Peyer's patch (tissue), 4 donors: ENCODE data around the gene THBS3.

ENCODE experiments used
- CTCF ChIP-seq, 6 experiments: fragments of 450-650 bp in 4 of 6; fragments of 200-600 bp in 2 of 6; sonication (generic) in 1 of 6; IDR thresholded peaks; one replicate each; pipeline ENCODE4 v1.5.1; 2017 to 2019; ENCODE audit warnings: antibody characterized with exemption in 6 of 6, mild to moderate bottlenecking in 3 of 6, moderate library complexity in 1 of 6
- POLR2A ChIP-seq, 2 donors: fragments of 450-650 bp; IDR thresholded peaks; one replicate each; pipeline ENCODE4 v1.5.1; 2017; ENCODE audit warnings: antibody characterized with exemption in 2 of 2, mild to moderate bottlenecking in 2 of 2, moderate library complexity in 2 of 2

- TF ChIP-seq CTCF (IDR thresholded peaks at IDR 0.05) (no peak), POLR2A (IDR thresholded peaks at IDR 0.05) (no peak)
Observed at GRCh38 chr1:155186067-155186793, 21.5 kb downstream of the THBS3 start.
